HepG2 (cell line): ENCODE results near the gene ACAD8.

ENCODE experiments used
- HMGXB4 ChIP-seq, 2 experiments: sonication (generic) in 1 of 2; formaldehyde crosslinking in 1 of 2; IDR thresholded peaks; 2 replicates each; pipeline versions ENCODE4 v1.4.0 to v1.6.1; 2018 to 2020; ENCODE audit warnings: missing genetic modification reagents in 2 of 2, borderline replicate concordance in 1 of 2, low read depth in 1 of 2, mild to moderate bottlenecking in 1 of 2, missing biosample characterization in 1 of 2
- JUND ChIP-seq: sonication (generic); formaldehyde crosslinking; IDR thresholded peaks from 2 replicates; pipeline ENCODE4 v1.8.0; 2022; ENCODE audit warnings: mild to moderate bottlenecking, missing genetic modification reagents
- MAX ChIP-seq: IDR thresholded peaks from 2 replicates; pipeline ENCODE4 v1.6.1; 2012; ENCODE audit warnings: inconsistent platforms
- UBTF ChIP-seq: sonication (generic); formaldehyde crosslinking; IDR thresholded peaks from 2 replicates; pipeline ENCODE4 v1.4.0; 2020; ENCODE audit warnings: mild to moderate bottlenecking, missing genetic modification reagents
- ZNF430 ChIP-seq: sonication (generic); formaldehyde crosslinking; IDR thresholded peaks from 2 replicates; pipeline ENCODE4 v1.9.0; 2021; ENCODE audit warnings: mild to moderate bottlenecking, missing genetic modification reagents
- ZNF570 ChIP-seq: sonication (generic); formaldehyde crosslinking; IDR thresholded peaks from 2 replicates; pipeline ENCODE4 v1.4.0; 2020; ENCODE audit warnings: mild to moderate bottlenecking, missing genetic modification reagents, borderline replicate concordance
- ZNF576 ChIP-seq: sonication (generic); formaldehyde crosslinking; IDR thresholded peaks from 2 replicates; pipeline ENCODE4 v1.4.0; 2020; ENCODE audit warnings: mild to moderate bottlenecking, missing genetic modification reagents

- no peak for TF ChIP-seq JUND (CRISPR knock-in tag)
- TF ChIP-seq ZNF570 (CRISPR knock-in tag), result no peak
- no peak for TF ChIP-seq ZNF576 (CRISPR knock-in tag)
- TF ChIP-seq UBTF (CRISPR knock-in tag), result peak; percentile 75
- TF ChIP-seq MAX, result peak; percentile 45; the same call in 1 of the 2 replicates
- TF ChIP-seq HMGXB4 (CRISPR knock-in tag; IDR thresholded peaks at IDR 0.05; ENCODE audit: borderline replicate concordance in 1 of 2, low read depth in 1 of 2), result peak in 1 of 2 experiments; percentile 20; a peak in 1 of 4 replicates
- peak; percentile 23; the same call in 1 of the 2 replicates for TF ChIP-seq ZNF430 (CRISPR knock-in tag)
These were observed 28.4 kb upstream of the ACAD8 start for GRCh38 chr11:134224710-134225664.
